NCI-H748 (cell line): ENCODE measurements around the gene STARD3NL.

Experiments used
- DNase-seq: peaks from one replicate; lab custom pipeline; 2025; ENCODE audit not compliant: unreplicated experiment; lab: John Stamatoyannopoulos, UW

STARD3NL gene

GRCh38 chr7:38182450-38182849, 4.4 kb downstream of the STARD3NL start:
- DNase-seq: no peak

GRCh38 chr7:38185395-38186307, 7.6 kb downstream of the STARD3NL start:
- no peak for DNase-seq

GRCh38 chr7:38186593-38187314, 8.7 kb downstream of the STARD3NL start:
- DNase-seq: no peak

- no peak for DNase-seq
Observed at GRCh38 chr7:38187794-38188440, 9.9 kb downstream of the STARD3NL start.

GRCh38 chr7:38189231-38189938, 11.3 kb downstream of the STARD3NL start:
- DNase-seq: no peak

GRCh38 chr7:38190011-38190410, 12.0 kb downstream of the STARD3NL start:
- DNase-seq: no peak

GRCh38 chr7:38191791-38192190, 13.7 kb downstream of the STARD3NL start:
- no peak for DNase-seq

GRCh38 chr7:38192327-38192726, 14.3 kb downstream of the STARD3NL start:
- no peak for DNase-seq

GRCh38 chr7:38195804-38196595, 18.0 kb downstream of the STARD3NL start:
- DNase-seq: no peak

- no peak for DNase-seq
Observed at GRCh38 chr7:38198366-38198765, 20.3 kb downstream of the STARD3NL start.

GRCh38 chr7:38199154-38199553, 21.1 kb downstream of the STARD3NL start:
- DNase-seq: no peak

- DNase-seq: no peak
Observed at GRCh38 chr7:38199782-38200181, 21.7 kb downstream of the STARD3NL start.

- no peak for DNase-seq
Observed at GRCh38 chr7:38206071-38206470, 28.0 kb downstream of the STARD3NL start.

GRCh38 chr7:38207843-38208242, 29.8 kb downstream of the STARD3NL start:
- no peak for DNase-seq

GRCh38 chr7:38211486-38211885, 33.4 kb downstream of the STARD3NL start:
- no peak for DNase-seq

GRCh38 chr7:38211940-38212339, 33.9 kb downstream of the STARD3NL start:
- DNase-seq: no peak

- no peak for DNase-seq
Observed at GRCh38 chr7:38215115-38215514, 37.1 kb downstream of the STARD3NL start.

GRCh38 chr7:38215735-38216670, 38.0 kb downstream of the STARD3NL start:
- peak; percentile 58 for DNase-seq

- DNase-seq: no peak
Observed at GRCh38 chr7:38217672-38218071, 39.6 kb downstream of the STARD3NL start.
